GM23338 (cell line): ENCODE data around the gene SNX4. TPM values are rescaled to one million over a fixed set of nuclear protein-coding genes. Genes with fewer than 3 reads are reported as not detected.

Source experiments
- ATAC-seq: fragments of 200-7000 bp; cut with Tn5 transposase; 3 replicates; pipeline ENCODE4 v1.9.1; 2020
- DNase-seq: peaks from one replicate; pipeline ENCODE4 v3.0.0-alpha.2; 2015; ENCODE audit warnings: low spot score
- H2AFZ ChIP-seq: fragments of 200-600 bp; sonication (generic); 2 replicates; pipeline ENCODE4 v1.8.0; 2016; ENCODE audit warnings: antibody characterized with exemption, mild to moderate bottlenecking, moderate library complexity
- H3F3A ChIP-seq: fragments of 200-600 bp; sonication (generic); replicated peaks from 2 replicates; pipeline ENCODE4 v1.8.0; 2017; ENCODE audit warnings: antibody characterized with exemption, mixed run types, low read depth
- H3K27ac ChIP-seq: fragments of 200-600 bp; sonication (generic); 2 replicates; pipeline ENCODE4 v1.6.1; 2016; ENCODE audit warnings: low read depth
- H3K27me3 ChIP-seq: fragments of 200-600 bp; sonication (generic); 2 replicates; pipeline ENCODE4 v1.8.0; 2016; ENCODE audit warnings: mild to moderate bottlenecking, mixed run types, moderate library complexity; ENCODE audit not compliant: insufficient read depth
- H3K36me3 ChIP-seq: fragments of 200-600 bp; sonication (generic); 2 replicates; pipeline ENCODE4 v1.8.0; 2016; ENCODE audit warnings: mild to moderate bottlenecking; ENCODE audit not compliant: insufficient read depth
- H3K4me1 ChIP-seq: fragments of 200-600 bp; sonication (generic); 2 replicates; pipeline ENCODE4 v1.8.0; 2016; ENCODE audit warnings: mild to moderate bottlenecking, moderate library complexity; ENCODE audit not compliant: insufficient read depth
- H3K4me2 ChIP-seq: fragments of 200-600 bp; sonication (generic); 2 replicates; pipeline ENCODE4 v1.7.1; 2017; ENCODE audit warnings: mixed run types
- H3K4me3 ChIP-seq: fragments of 200-600 bp; sonication (generic); 2 replicates; pipeline ENCODE4 v1.6.1; 2016; ENCODE audit warnings: mixed run types
- H3K79me2 ChIP-seq: fragments of 200-600 bp; sonication (generic); replicated peaks from 2 replicates; pipeline ENCODE4 v1.8.0; 2017; ENCODE audit warnings: mild to moderate bottlenecking; ENCODE audit not compliant: insufficient read depth
- H3K9me2 ChIP-seq: fragments of 200-600 bp; sonication (generic); 2 replicates; pipeline ENCODE4 v1.8.0; 2017; ENCODE audit not compliant: insufficient read depth
- H4K20me1 ChIP-seq: fragments of 200-600 bp; sonication (generic); replicated peaks from 2 replicates; pipeline ENCODE4 v1.8.0; 2017; ENCODE audit warnings: mild to moderate bottlenecking; ENCODE audit not compliant: insufficient read depth
- H3K27ac Mint-ChIP-seq: 2 replicates; pipeline ENCODE4 v1.8.0; 2020; ENCODE audit warnings: inconsistent platforms, mild to moderate bottlenecking, moderate library complexity, mixed read lengths
- H3K27me3 Mint-ChIP-seq: 3 replicates; pipeline ENCODE4 v1.8.0; 2022; ENCODE audit warnings: low read depth, mild to moderate bottlenecking, moderate library complexity, mixed read lengths, inconsistent platforms; ENCODE audit not compliant: insufficient read depth, poor library complexity
- H3K36me3 Mint-ChIP-seq: 3 replicates; pipeline ENCODE4 v1.8.0; 2021; ENCODE audit warnings: low read depth, mild to moderate bottlenecking, inconsistent platforms, moderate library complexity, mixed read lengths
- H3K4me1 Mint-ChIP-seq: 3 replicates; pipeline ENCODE4 v1.8.0; 2020; ENCODE audit warnings: mild to moderate bottlenecking, inconsistent platforms, mixed read lengths
- H3K4me3 Mint-ChIP-seq: 3 replicates; pipeline ENCODE4 v1.8.0; 2021; ENCODE audit warnings: moderate library complexity, mild to moderate bottlenecking, inconsistent platforms, mixed read lengths
- H3K9me3 Mint-ChIP-seq: 3 replicates; pipeline ENCODE4 v1.8.0; 2020; ENCODE audit warnings: moderate library complexity, mild to moderate bottlenecking, inconsistent platforms, mixed read lengths
- CREB1 ChIP-seq: fragments of 250-450 bp; sonication (Bioruptor Pico); IDR thresholded peaks from 2 replicates; pipeline ENCODE4 v1.5.0; 2020; ENCODE audit warnings: low read depth, mild to moderate bottlenecking, moderate library complexity
- EZH2 ChIP-seq: fragments of 200-600 bp; sonication (generic); IDR thresholded peaks from one replicate; pipeline ENCODE4 v1.8.0; 2017; ENCODE audit warnings: antibody characterized with exemption, mild to moderate bottlenecking, low read depth; ENCODE audit not compliant: unreplicated experiment
- EZH2phosphoT487 ChIP-seq: fragments of 200-600 bp; sonication (generic); IDR thresholded peaks from one replicate; pipeline ENCODE4 v1.8.1; 2018; ENCODE audit warnings: antibody characterized with exemption; ENCODE audit not compliant: unreplicated experiment
- JUNB ChIP-seq: IDR thresholded peaks from one replicate; pipeline ENCODE4 v1.6.1; 2016; ENCODE audit warnings: antibody characterized with exemption; ENCODE audit not compliant: unreplicated experiment
- NANOG ChIP-seq: IDR thresholded peaks from 2 replicates; pipeline ENCODE4 v1.6.1; 2016; ENCODE audit warnings: antibody characterized with exemption, borderline replicate concordance
- POLR2AphosphoS5 ChIP-seq: IDR thresholded peaks from 2 replicates; pipeline ENCODE4 v1.6.1; 2016; ENCODE audit warnings: antibody characterized with exemption, low read depth
- STAT1 ChIP-seq: IDR thresholded peaks from one replicate; pipeline ENCODE4 v1.6.1; 2016; ENCODE audit warnings: antibody characterized with exemption; ENCODE audit not compliant: unreplicated experiment
- ZNF114 ChIP-seq: fragments of 250-450 bp; sonication (Bioruptor Pico); IDR thresholded peaks from 2 replicates; pipeline ENCODE4 v1.5.0; 2020; ENCODE audit warnings: mild to moderate bottlenecking, moderate library complexity
- ZNF331 ChIP-seq: fragments of 250-450 bp; sonication (Bioruptor Pico); IDR thresholded peaks from 2 replicates; pipeline ENCODE4 v1.5.0; 2020; ENCODE audit warnings: low read depth, mild to moderate bottlenecking, moderate library complexity
- polyA plus RNA-seq: library from polyadenylated mRNA; unstranded; fragments of >200 nt; fragmentation: Nextera tagmentation; extraction: Ambion mirVana; gene quantifications from 2 replicates; pipeline ENCODE4 v1.2.1, GENCODE V29; 2016
- total RNA-seq: library from RNA; depleted of rRNA; stranded (reverse); fragments of >200 nt; shearing (Covaris generic); gene quantifications from 2 replicates; pipeline ENCODE4 v1.2.3, GENCODE V29; 2014
- TF ChIP-seq, protein P1 (sequence below), 2 experiments: fragments of 200-600 bp in 1 of 2; sonication (generic) in 1 of 2; conservative IDR thresholded peaks; 2 replicates each; pipeline versions ENCODE4 v1.5.1 to v1.6.1; 2016 to 2017; ENCODE audit warnings: antibody characterized with exemption in 2 of 2, low read depth in 2 of 2, mild to moderate bottlenecking in 2 of 2, moderate library complexity in 1 of 2
- TF ChIP-seq, protein P2 (sequence below): fragments of 250-450 bp; sonication (Bioruptor Pico); IDR thresholded peaks from 2 replicates; pipeline ENCODE4 v1.5.0; 2020; ENCODE audit warnings: mild to moderate bottlenecking, moderate library complexity
- TF ChIP-seq, protein P3 (sequence below): IDR thresholded peaks from 2 replicates; pipeline ENCODE4 v1.6.1; 2016; ENCODE audit warnings: antibody characterized with exemption

Gene SNX4
- total and polyA plus RNA-seq, 2 experiments from 2014 or later = 13.0 to 27.8 TPM

DNA sequence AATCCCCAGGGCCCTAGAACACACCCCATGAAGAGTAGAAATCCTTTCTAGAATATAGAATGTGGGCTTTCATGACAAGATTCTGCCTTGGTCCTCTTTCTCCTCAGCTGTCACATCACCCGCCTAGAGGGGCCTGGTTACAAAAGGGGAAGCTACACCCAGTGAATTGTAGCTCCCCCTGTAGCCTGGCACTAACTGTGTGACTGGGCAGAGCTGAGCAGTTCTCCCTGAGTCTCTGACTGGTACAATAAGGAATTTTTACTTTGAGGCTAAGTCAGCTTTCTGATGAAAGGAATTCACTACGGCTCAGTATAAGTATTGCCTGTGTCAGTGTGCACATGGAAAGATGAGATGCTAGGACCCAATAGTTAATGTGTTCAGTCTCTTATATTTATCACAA, 116.2 kb downstream of the SNX4 start:
- no peaks in the 10 kb centered on the region for H3K36me3 ChIP-seq
- peak; percentile 80 for ATAC-seq
- no peak overlapping the region for H3K4me3 Mint-ChIP-seq
- peaks cover 8% of the 10 kb centered on the region; the same call in 2 of the 3 replicates for H3K4me1 Mint-ChIP-seq
- no peak overlapping the region for H3K27ac Mint-ChIP-seq
- peak; percentile 17 for DNase-seq
- no peaks in the 10 kb centered on the region; the same call in 1 of the 2 replicates for H4K20me1 ChIP-seq
- H3K27me3 Mint-ChIP-seq = no peaks in the 10 kb centered on the region
- no peak overlapping the region for H3K4me2 ChIP-seq
- peaks cover 6% of the 10 kb centered on the region; the same call in 1 of the 2 replicates for H3K4me1 ChIP-seq
- H3K9me2 ChIP-seq = no peaks in the 10 kb centered on the region
- H3K4me3 ChIP-seq = no peak overlapping the region
- no peak overlapping the region for H3K27ac ChIP-seq
- H2AFZ ChIP-seq = no peak overlapping the region
- H3K36me3 Mint-ChIP-seq = no peaks in the 10 kb centered on the region
- 0 out of 2 replicates have a peak, but pooled peaks cover 5% of the 10 kb centered on the region for H3K27me3 ChIP-seq
- TF ChIP-seq, protein P1, sequence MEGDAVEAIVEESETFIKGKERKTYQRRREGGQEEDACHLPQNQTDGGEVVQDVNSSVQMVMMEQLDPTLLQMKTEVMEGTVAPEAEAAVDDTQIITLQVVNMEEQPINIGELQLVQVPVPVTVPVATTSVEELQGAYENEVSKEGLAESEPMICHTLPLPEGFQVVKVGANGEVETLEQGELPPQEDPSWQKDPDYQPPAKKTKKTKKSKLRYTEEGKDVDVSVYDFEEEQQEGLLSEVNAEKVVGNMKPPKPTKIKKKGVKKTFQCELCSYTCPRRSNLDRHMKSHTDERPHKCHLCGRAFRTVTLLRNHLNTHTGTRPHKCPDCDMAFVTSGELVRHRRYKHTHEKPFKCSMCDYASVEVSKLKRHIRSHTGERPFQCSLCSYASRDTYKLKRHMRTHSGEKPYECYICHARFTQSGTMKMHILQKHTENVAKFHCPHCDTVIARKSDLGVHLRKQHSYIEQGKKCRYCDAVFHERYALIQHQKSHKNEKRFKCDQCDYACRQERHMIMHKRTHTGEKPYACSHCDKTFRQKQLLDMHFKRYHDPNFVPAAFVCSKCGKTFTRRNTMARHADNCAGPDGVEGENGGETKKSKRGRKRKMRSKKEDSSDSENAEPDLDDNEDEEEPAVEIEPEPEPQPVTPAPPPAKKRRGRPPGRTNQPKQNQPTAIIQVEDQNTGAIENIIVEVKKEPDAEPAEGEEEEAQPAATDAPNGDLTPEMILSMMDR (conservative IDR thresholded peaks at IDR 0.05; ENCODE audit: low read depth in 2 of 2) = peak; percentile 14 to 47; a peak in 3 of 4 replicates
- no peak for TF ChIP-seq ZNF114
- H3K9me3 Mint-ChIP-seq = peaks cover 3% of the 10 kb centered on the region; the same call in 2 of the 3 replicates
- H3F3A ChIP-seq = no peaks in the 10 kb centered on the region
- H3K79me2 ChIP-seq = no peaks in the 10 kb centered on the region

DNA sequence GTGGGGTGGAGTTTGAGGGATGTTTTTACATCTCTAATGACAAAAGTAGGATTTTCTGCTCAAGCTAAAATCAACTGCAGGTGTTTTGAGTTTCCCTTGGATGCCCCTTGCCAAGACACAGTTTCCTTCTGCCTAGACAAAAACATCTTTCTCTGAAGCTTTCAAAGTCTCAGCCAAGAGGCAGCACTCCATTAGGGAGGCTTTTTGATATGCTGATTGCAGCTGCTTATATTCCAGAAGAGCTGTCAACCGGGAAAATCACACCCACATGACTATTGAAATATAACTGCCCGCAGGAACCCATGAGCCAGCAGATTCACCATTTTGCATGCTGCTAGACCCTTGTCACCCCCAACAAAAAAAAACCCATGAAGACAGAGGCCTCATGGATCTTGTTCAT, 117.4 kb downstream of the SNX4 start:
- Histone ChIP-seq H2AFZ (no peak overlapping the region), H3K4me2 (no peak overlapping the region), H3F3A (no peaks in the 10 kb centered on the region), H3K27ac (no peak overlapping the region), H3K79me2 (no peaks in the 10 kb centered on the region), H3K4me1 (peaks cover 6% of the 10 kb centered on the region; the same call in 1 of the 2 replicates), H3K9me2 (no peaks in the 10 kb centered on the region), H3K27me3 (peaks cover 12% of the 10 kb centered on the region), H3K4me3 (no peak overlapping the region), H3K36me3 (no peaks in the 10 kb centered on the region), H4K20me1 (no peaks in the 10 kb centered on the region; the same call in 1 of the 2 replicates)
- ATAC-seq = no peak
- DNase-seq = no peak
- H3K9me3 Mint-ChIP-seq = peaks cover 3% of the 10 kb centered on the region; the same call in 2 of the 3 replicates
- no peak overlapping the region for H3K4me3 Mint-ChIP-seq
- H3K27ac Mint-ChIP-seq = no peak overlapping the region
- no peaks in the 10 kb centered on the region for H3K27me3 Mint-ChIP-seq
- H3K4me1 Mint-ChIP-seq = peaks cover 9% of the 10 kb centered on the region; the same call in 2 of the 3 replicates
- H3K36me3 Mint-ChIP-seq = no peaks in the 10 kb centered on the region
- no peak for TF ChIP-seq EZH2phosphoT487
- no peak for TF ChIP-seq JUNB
- no peak for TF ChIP-seq POLR2AphosphoS5
- TF ChIP-seq NANOG = no peak
- TF ChIP-seq STAT1 = no peak
- no peak for TF ChIP-seq EZH2
- no peak for TF ChIP-seq CREB1
- TF ChIP-seq, protein P2, sequence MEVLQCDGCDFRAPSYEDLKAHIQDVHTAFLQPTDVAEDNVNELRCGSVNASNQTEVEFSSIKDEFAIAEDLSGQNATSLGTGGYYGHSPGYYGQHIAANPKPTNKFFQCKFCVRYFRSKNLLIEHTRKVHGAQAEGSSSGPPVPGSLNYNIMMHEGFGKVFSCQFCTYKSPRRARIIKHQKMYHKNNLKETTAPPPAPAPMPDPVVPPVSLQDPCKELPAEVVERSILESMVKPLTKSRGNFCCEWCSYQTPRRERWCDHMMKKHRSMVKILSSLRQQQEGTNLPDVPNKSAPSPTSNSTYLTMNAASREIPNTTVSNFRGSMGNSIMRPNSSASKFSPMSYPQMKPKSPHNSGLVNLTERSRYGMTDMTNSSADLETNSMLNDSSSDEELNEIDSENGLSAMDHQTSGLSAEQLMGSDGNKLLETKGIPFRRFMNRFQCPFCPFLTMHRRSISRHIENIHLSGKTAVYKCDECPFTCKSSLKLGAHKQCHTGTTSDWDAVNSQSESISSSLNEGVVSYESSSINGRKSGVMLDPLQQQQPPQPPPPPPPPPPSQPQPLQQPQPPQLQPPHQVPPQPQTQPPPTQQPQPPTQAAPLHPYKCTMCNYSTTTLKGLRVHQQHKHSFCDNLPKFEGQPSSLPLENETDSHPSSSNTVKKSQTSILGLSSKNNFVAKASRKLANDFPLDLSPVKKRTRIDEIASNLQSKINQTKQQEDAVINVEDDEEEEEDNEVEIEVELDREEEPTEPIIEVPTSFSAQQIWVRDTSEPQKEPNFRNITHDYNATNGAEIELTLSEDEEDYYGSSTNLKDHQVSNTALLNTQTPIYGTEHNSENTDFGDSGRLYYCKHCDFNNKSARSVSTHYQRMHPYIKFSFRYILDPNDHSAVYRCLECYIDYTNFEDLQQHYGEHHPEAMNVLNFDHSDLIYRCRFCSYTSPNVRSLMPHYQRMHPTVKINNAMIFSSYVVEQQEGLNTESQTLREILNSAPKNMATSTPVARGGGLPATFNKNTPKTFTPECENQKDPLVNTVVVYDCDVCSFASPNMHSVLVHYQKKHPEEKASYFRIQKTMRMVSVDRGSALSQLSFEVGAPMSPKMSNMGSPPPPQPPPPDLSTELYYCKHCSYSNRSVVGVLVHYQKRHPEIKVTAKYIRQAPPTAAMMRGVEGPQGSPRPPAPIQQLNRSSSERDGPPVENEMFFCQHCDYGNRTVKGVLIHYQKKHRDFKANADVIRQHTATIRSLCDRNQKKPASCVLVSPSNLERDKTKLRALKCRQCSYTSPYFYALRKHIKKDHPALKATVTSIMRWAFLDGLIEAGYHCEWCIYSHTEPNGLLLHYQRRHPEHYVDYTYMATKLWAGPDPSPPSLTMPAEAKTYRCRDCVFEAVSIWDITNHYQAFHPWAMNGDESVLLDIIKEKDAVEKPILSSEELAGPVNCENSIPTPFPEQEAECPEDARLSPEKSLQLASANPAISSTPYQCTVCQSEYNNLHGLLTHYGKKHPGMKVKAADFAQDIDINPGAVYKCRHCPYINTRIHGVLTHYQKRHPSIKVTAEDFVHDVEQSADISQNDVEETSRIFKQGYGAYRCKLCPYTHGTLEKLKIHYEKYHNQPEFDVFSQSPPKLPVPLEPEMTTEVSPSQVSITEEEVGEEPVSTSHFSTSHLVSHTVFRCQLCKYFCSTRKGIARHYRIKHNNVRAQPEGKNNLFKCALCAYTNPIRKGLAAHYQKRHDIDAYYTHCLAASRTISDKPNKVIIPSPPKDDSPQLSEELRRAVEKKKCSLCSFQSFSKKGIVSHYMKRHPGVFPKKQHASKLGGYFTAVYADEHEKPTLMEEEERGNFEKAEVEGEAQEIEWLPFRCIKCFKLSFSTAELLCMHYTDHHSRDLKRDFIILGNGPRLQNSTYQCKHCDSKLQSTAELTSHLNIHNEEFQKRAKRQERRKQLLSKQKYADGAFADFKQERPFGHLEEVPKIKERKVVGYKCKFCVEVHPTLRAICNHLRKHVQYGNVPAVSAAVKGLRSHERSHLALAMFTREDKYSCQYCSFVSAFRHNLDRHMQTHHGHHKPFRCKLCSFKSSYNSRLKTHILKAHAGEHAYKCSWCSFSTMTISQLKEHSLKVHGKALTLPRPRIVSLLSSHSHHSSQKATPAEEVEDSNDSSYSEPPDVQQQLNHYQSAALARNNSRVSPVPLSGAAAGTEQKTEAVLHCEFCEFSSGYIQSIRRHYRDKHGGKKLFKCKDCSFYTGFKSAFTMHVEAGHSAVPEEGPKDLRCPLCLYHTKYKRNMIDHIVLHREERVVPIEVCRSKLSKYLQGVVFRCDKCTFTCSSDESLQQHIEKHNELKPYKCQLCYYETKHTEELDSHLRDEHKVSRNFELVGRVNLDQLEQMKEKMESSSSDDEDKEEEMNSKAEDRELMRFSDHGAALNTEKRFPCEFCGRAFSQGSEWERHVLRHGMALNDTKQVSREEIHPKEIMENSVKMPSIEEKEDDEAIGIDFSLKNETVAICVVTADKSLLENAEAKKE = no peak
- no peak for TF ChIP-seq ZNF331
- no peak for TF ChIP-seq ZNF114
- TF ChIP-seq, protein P3, sequence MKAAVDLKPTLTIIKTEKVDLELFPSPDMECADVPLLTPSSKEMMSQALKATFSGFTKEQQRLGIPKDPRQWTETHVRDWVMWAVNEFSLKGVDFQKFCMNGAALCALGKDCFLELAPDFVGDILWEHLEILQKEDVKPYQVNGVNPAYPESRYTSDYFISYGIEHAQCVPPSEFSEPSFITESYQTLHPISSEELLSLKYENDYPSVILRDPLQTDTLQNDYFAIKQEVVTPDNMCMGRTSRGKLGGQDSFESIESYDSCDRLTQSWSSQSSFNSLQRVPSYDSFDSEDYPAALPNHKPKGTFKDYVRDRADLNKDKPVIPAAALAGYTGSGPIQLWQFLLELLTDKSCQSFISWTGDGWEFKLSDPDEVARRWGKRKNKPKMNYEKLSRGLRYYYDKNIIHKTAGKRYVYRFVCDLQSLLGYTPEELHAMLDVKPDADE = no peak
